ENCODE data around the gene CARMIL1.

DNA sequence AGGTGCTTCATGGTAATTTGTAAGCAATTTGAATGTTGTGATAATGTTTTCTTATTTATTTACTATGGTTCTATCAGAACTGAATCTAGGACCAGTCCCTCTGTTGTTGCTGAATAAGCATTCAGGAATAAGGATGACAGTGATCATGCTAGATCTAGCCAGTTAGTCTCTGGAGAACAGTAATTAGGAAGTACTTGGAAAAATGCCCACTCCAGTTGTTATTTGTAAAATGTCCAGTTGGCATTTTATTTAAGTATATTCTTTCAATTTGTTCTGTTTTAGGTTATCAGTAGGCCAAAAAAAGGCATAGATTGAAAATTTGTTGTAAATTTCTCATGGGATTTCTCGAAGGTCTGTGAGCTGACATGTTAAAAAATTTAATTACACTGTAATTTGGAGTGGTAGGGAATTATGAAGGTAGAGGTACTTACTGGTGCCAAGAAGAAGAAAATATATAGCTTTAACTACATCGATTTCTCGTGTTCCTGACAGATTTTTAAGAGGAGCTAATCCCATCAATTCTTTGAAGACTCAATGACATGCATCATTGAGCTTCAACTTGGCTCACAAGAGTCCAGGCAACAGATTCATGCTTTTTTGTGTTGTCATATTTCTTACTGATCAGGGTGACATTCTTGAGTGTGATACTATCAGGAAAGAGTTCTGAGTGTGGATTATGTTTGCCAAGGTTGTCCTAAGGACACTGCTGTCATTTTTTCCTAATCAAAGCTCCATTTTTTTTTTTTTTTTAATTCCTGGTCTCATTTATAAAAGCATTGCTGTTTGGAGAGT lies 177.3 kb downstream of the CARMIL1 start:
- no peak for TF ChIP-seq GATA2 (IDR thresholded peaks at IDR 0.05; ENCODE audit: low read depth, low read length)
- TF ChIP-seq GATA3 (IDR thresholded peaks at IDR 0.05; ENCODE audit: low read depth, low read length): no peak

Measured in SH-SY5Y (cell line).